ENCODE results near the gene SH3RF3. TPM values are rescaled to one million over a fixed set of nuclear protein-coding genes. Genes with fewer than 3 reads are reported as not detected.

SH3RF3 gene
- total and polyA plus RNA-seq, 2 of the 13 experiments (the other 11 are each of a cell fraction or from before 2014, with no cell fraction given): 0.04 TPM; not detected in 1

DNA sequence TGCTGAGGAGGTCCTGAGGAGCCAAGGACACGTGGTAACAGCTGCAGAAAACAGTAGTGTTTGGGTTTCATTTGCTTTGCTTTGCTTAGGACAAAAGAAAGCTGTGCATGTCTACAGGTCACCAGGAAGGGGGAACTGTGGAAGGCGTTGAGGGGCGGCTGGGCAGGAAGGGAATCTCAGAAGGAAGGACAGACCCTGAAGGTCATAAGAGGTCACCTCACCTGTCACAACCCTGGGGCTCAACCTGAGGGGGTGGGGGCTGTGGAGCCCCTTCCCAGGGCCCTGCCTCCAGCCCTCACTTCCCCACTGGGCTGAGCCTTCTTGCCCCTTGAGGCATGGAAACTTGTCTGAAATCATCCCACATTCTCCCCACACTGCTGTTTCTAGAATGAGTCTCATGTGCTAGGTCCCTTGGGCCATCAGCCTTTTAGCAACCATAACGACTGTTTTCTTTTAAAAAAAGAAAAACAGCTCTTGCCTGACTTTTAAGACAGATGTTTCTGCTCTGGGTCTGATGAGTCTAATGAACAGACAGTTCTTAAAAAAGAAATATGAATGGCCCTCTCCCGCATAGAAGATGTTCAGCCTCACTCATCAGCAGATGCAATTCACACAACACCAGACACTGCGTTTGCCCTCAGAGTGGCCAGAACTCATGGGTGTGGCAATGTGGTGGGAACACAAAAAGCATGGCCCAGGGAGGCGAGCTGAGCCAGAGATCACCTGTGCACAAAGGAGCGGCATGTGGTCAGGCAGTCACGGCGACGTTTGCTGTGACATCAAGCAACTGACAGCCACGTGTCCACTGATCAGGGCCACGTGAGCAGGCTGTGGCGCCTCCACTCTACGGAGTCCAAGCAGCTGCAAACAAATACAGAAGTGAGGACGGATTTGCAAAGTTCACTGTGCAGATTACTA, 400.8 kb downstream of the SH3RF3 start (continued):
- TF ChIP-seq, protein P1, sequence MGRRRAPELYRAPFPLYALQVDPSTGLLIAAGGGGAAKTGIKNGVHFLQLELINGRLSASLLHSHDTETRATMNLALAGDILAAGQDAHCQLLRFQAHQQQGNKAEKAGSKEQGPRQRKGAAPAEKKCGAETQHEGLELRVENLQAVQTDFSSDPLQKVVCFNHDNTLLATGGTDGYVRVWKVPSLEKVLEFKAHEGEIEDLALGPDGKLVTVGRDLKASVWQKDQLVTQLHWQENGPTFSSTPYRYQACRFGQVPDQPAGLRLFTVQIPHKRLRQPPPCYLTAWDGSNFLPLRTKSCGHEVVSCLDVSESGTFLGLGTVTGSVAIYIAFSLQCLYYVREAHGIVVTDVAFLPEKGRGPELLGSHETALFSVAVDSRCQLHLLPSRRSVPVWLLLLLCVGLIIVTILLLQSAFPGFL (CRISPR knock-in tag; IDR thresholded peaks at IDR 0.05): no peak
- no peak for TF ChIP-seq DNMT3B (CRISPR knock-in tag; conservative IDR thresholded peaks at IDR 0.05)
- no peak for TF ChIP-seq PHF8 (CRISPR knock-in tag; IDR thresholded peaks at IDR 0.05)
- TF ChIP-seq, protein P2, sequence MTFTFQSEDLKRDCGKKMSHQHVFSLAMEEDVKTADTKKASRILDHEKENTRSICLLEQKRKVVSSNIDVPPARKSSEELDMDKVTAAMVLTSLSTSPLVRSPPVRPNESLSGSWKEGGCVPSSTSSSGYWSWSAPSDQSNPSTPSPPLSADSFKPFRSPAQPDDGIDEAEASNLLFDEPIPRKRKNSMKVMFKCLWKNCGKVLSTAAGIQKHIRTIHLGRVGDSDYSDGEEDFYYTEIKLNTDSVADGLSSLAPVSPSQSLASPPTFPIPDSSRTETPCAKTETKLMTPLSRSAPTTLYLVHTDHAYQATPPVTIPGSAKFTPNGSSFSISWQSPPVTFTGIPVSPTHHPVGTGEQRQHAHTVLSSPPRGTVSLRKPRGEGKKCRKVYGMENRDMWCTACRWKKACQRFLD (CRISPR knock-in tag; IDR thresholded peaks at IDR 0.05; ENCODE audit: borderline replicate concordance): 0 out of 2 replicates have a peak, but pooled peaks have one; percentile 70
- TF ChIP-seq MLX (CRISPR knock-in tag; IDR thresholded peaks at IDR 0.05): peak; percentile 51; the same call in 1 of the 2 replicates
- no peak for TF ChIP-seq ZNF672 (CRISPR knock-in tag; IDR thresholded peaks at IDR 0.05)
- TF ChIP-seq MTF1 (CRISPR knock-in tag; IDR thresholded peaks at IDR 0.05): no peak
- TF ChIP-seq MXD4 (CRISPR knock-in tag; IDR thresholded peaks at IDR 0.05): peak; percentile 50; the same call in 1 of the 2 replicates
- no peak for TF ChIP-seq ZSCAN25 (CRISPR knock-in tag; IDR thresholded peaks at IDR 0.05)
- TF ChIP-seq ZNF33A (CRISPR knock-in tag; IDR thresholded peaks at IDR 0.05; ENCODE audit: borderline replicate concordance): no peak
- TF ChIP-seq ELF1 (CRISPR knock-in tag; IDR thresholded peaks at IDR 0.05): no peak
- no peak for TF ChIP-seq XBP1 (CRISPR knock-in tag; IDR thresholded peaks at IDR 0.05)
- TF ChIP-seq, protein P3, sequence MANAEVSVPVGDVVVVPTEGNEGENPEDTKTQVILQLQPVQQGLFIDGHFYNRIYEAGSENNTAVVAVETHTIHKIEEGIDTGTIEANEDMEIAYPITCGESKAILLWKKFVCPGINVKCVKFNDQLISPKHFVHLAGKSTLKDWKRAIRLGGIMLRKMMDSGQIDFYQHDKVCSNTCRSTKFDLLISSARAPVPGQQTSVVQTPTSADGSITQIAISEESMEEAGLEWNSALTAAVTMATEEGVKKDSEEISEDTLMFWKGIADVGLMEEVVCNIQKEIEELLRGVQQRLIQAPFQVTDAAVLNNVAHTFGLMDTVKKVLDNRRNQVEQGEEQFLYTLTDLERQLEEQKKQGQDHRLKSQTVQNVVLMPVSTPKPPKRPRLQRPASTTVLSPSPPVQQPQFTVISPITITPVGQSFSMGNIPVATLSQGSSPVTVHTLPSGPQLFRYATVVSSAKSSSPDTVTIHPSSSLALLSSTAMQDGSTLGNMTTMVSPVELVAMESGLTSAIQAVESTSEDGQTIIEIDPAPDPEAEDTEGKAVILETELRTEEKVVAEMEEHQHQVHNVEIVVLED (CRISPR knock-in tag; IDR thresholded peaks at IDR 0.05; ENCODE audit: borderline replicate concordance): no peak
- no peak for TF ChIP-seq HES4 (CRISPR knock-in tag; IDR thresholded peaks at IDR 0.05; ENCODE audit: borderline replicate concordance)
- TF ChIP-seq MED13 (CRISPR knock-in tag; IDR thresholded peaks at IDR 0.05): no peak
- TF ChIP-seq ZNF501 (CRISPR knock-in tag; IDR thresholded peaks at IDR 0.05): no peak
- no peak for TF ChIP-seq ZSCAN31 (CRISPR knock-in tag; IDR thresholded peaks at IDR 0.05; ENCODE audit: low read depth)
- TF ChIP-seq NR2F1 (CRISPR knock-in tag; IDR thresholded peaks at IDR 0.05): no peak
- TF ChIP-seq, protein P4, sequence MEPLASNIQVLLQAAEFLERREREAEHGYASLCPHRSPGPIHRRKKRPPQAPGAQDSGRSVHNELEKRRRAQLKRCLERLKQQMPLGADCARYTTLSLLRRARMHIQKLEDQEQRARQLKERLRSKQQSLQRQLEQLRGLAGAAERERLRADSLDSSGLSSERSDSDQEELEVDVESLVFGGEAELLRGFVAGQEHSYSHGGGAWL (CRISPR knock-in tag; IDR thresholded peaks at IDR 0.05): peak; percentile 29; the same call in 1 of the 2 replicates
- no peak for TF ChIP-seq MAZ (IDR thresholded peaks at IDR 0.05; ENCODE audit: borderline replicate concordance, low read depth, low read length)
- TF ChIP-seq MAZ (CRISPR knock-in tag; IDR thresholded peaks at IDR 0.05; ENCODE audit: low read depth): peak; percentile 28; the same call in 1 of the 2 replicates
- no peak for TF ChIP-seq RFX5 (IDR thresholded peaks at IDR 0.05; ENCODE audit: low read depth, low read length)
- TF ChIP-seq ZNF850 (CRISPR knock-in tag; conservative IDR thresholded peaks at IDR 0.05): no peak
- no peak for TF ChIP-seq TEAD3 (CRISPR knock-in tag; optimal IDR thresholded peaks at IDR 0.05; ENCODE audit: borderline replicate concordance)
- TF ChIP-seq TAF1 (CRISPR knock-in tag; IDR thresholded peaks at IDR 0.05): no peak
- no peak for TF ChIP-seq NFE2 (CRISPR knock-in tag; IDR thresholded peaks at IDR 0.05)
